T-helper 2 cell treated with Interferon-gamma antibody and Interleukin-4, amounts not matched to agents 5 μg/mL and 100 μg/mL, for 36 hours (primary cell): ENCODE results near the gene TTC5.
"Not testable (repeated sequence)": the region's sequence is repeated elsewhere in the genome, so short reads cannot be mapped to it uniquely, and the experiment has no call there.

Experiments
- DNase-seq: peaks from one replicate; pipeline ENCODE4 v3.0.0; 2021; ENCODE audit warnings: low spot score
- H3K27ac Mint-ChIP-seq: one replicate; pipeline ENCODE4 v1.8.0; 2021; ENCODE audit warnings: mild to moderate bottlenecking, mixed read lengths
- H3K27me3 Mint-ChIP-seq: one replicate; pipeline ENCODE4 v1.8.0; 2021; ENCODE audit warnings: low read depth, mixed read lengths
- H3K36me3 Mint-ChIP-seq: one replicate; pipeline ENCODE4 v1.8.0; 2021; ENCODE audit warnings: low read depth, mixed read lengths
- H3K4me1 Mint-ChIP-seq: one replicate; pipeline ENCODE4 v1.8.0; 2021; ENCODE audit warnings: low read depth, mixed read lengths
- H3K4me3 Mint-ChIP-seq: one replicate; pipeline ENCODE4 v1.8.0; 2022; ENCODE audit warnings: mild to moderate bottlenecking, moderate library complexity, mixed read lengths
- H3K9me3 Mint-ChIP-seq: one replicate; pipeline ENCODE4 v1.8.0; 2021; ENCODE audit warnings: mixed read lengths

Gene TTC5

DNA sequence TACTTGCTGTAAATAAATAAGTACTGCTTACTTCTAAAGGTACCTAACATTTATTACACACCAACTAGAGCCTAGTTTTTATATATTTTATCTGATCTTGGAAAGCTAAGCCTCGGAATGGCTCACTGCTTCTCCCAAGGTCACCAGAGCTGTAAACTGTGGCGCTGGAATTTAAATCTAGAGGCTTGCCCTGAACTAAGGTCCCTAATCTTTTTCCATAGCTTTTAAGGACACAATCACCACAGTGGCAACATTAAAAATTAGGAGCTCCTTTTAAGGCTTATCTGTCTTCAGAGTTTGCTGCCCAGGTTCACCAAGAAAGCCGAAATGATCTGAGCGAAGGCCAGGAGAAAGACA is 26.7 kb upstream of the TTC5 start:
- Mint-ChIP-seq H3K4me1 (peaks cover 39% of the 10 kb centered on the region), H3K27ac (peak overlapping the region; percentile 91)
- DNase-seq, result no peak

GRCh38 chr14:20331053-20331613 is 25.4 kb upstream of the TTC5 start:
- no peak overlapping the region for H3K27ac Mint-ChIP-seq
- no peaks in the 10 kb centered on the region for H3K9me3 Mint-ChIP-seq
- H3K27me3 Mint-ChIP-seq, result no peaks in the 10 kb centered on the region
- no peak for DNase-seq
- H3K4me3 Mint-ChIP-seq, result peak overlapping the region; percentile 19
- peaks cover 12% of the 10 kb centered on the region for H3K36me3 Mint-ChIP-seq
- H3K4me1 Mint-ChIP-seq, result peaks cover 42% of the 10 kb centered on the region

More for the DNA sequence above, 26.7 kb upstream of the TTC5 start:
- peak overlapping the region; percentile 97 for H3K4me3 Mint-ChIP-seq
- H3K27me3 Mint-ChIP-seq, result no peaks in the 10 kb centered on the region
- peaks cover 8% of the 10 kb centered on the region for H3K36me3 Mint-ChIP-seq
- H3K9me3 Mint-ChIP-seq, result no peaks in the 10 kb centered on the region

GRCh38 chr14:20329355-20329754 is 23.6 kb upstream of the TTC5 start:
- no peaks in the 10 kb centered on the region for H3K9me3 Mint-ChIP-seq
- no peak overlapping the region for H3K4me3 Mint-ChIP-seq
- no peak for DNase-seq
- H3K36me3 Mint-ChIP-seq, result peaks cover 21% of the 10 kb centered on the region
- H3K27me3 Mint-ChIP-seq, result no peaks in the 10 kb centered on the region
- peaks cover 38% of the 10 kb centered on the region for H3K4me1 Mint-ChIP-seq
- H3K27ac Mint-ChIP-seq, result no peak overlapping the region

- H3K4me3 Mint-ChIP-seq, result no peak overlapping the region
- H3K9me3 Mint-ChIP-seq, result no peaks in the 10 kb centered on the region
Measured at GRCh38 chr14:20328705-20329104, 23.0 kb upstream of the TTC5 start.

DNA sequence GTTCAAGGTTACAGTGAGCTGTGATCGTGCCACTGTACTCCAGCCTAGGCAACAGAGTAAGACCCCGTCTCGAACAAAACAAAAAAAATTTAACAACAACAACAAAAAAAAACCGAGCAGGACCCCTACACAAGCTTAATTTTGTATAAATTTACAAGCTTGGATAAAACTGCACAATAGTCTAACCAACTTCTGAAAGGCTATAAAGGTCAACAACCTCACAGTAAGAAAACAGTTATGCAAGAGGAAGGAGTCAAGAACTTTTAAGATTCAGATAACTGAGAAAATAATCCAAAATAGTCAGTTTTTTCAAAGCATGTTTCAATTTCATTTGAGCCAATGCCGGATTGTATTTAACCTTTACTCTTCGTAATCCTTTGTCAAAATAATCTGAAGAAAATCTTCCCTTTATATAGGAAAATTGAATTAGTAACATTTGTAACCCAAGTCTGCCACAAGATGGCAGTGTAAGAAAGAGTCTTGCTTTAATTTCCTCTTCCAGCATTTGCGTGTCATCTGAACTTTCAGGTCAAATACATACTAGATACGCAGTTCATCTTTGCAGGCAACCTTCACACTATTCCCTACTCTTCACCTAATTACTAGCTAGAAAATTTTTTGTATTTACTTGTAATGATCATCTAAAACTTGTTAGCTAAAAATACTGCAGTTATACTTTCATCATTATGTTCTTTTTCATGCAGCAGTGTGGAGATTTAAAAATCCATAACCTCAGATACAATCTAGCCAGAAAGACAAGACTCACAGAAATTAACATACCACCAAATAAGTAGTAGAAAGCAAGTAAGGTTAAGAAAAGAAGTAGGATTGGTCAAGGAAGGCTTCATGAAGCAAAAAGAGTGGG is 21.5 kb upstream of the TTC5 start:
- Mint-ChIP-seq H3K27ac (peak overlapping the region; percentile 24), H3K27me3 (no peaks in the 10 kb centered on the region), H3K9me3 (no peaks in the 10 kb centered on the region), H3K4me3 (peak overlapping the region; percentile 42), H3K4me1 (peaks cover 33% of the 10 kb centered on the region), H3K36me3 (peaks cover 31% of the 10 kb centered on the region)
- no peak for DNase-seq

More at GRCh38 chr14:20328705-20329104, 23.0 kb upstream of the TTC5 start:
- H3K27me3 Mint-ChIP-seq, result no peaks in the 10 kb centered on the region
- no peak for DNase-seq
- no peak overlapping the region for H3K27ac Mint-ChIP-seq
- peaks cover 38% of the 10 kb centered on the region for H3K4me1 Mint-ChIP-seq
- H3K36me3 Mint-ChIP-seq, result peaks cover 27% of the 10 kb centered on the region

DNA sequence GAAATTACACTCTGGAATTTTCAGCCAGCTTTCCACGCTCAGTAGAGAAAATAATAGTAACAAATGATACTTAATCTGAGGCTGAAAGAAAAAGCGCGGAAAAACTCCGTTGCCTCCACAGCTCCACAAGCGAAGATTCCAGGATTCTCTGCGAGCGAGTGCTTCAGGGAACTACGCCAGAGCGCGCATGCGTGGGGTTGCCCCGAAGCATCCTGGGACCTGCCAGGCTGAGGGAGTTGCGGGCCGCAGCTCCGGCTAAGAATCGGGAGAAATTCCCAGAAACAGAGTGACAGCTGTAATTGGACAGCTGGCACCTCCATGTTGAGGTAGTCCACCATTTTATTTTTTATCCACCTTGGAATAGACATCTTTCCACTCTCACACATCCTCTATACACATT is 12.0 kb upstream of the TTC5 start:
- DNase-seq, result no peak
- Mint-ChIP-seq H3K27me3 (no peaks in the 10 kb centered on the region), H3K9me3 (no peaks in the 10 kb centered on the region), H3K36me3 (peaks cover 30% of the 10 kb centered on the region), H3K4me1 (no peaks in the 10 kb centered on the region), H3K27ac (no peak overlapping the region), H3K4me3 (no peak overlapping the region)

- Mint-ChIP-seq H3K9me3 (no peaks in the 10 kb centered on the region), H3K36me3 (peaks cover 33% of the 10 kb centered on the region), H3K27me3 (no peaks in the 10 kb centered on the region), H3K27ac (no peak overlapping the region), H3K4me1 (peaks cover 5% of the 10 kb centered on the region), H3K4me3 (no peak overlapping the region)
- no peak for DNase-seq
Measured at GRCh38 chr14:20314026-20314425, 8.3 kb upstream of the TTC5 start.

DNA sequence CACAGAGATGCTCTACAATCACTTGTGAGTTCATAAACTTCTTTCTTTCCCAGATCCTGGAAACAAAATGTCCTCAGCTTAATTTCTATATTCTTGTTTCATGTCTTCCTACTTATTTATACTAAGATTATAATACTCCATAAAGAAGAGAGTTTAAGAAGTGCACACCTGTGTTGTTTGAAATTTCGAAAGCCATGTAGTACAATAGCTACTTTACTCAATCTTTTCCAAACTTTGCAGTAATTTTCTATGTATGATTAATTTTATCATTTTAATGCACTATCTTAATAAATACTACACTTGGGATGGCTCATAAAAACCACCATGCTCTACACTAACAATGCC is 300 bp upstream of the TTC5 start:
- no peak for DNase-seq
- Mint-ChIP-seq H3K4me1 (peaks cover 21% of the 10 kb centered on the region), H3K27ac (peak overlapping the region; percentile 81), H3K27me3 (no peaks in the 10 kb centered on the region), H3K9me3 (no peaks in the 10 kb centered on the region), H3K36me3 (peaks cover 3% of the 10 kb centered on the region), H3K4me3 (peak overlapping the region; percentile 86)

DNA sequence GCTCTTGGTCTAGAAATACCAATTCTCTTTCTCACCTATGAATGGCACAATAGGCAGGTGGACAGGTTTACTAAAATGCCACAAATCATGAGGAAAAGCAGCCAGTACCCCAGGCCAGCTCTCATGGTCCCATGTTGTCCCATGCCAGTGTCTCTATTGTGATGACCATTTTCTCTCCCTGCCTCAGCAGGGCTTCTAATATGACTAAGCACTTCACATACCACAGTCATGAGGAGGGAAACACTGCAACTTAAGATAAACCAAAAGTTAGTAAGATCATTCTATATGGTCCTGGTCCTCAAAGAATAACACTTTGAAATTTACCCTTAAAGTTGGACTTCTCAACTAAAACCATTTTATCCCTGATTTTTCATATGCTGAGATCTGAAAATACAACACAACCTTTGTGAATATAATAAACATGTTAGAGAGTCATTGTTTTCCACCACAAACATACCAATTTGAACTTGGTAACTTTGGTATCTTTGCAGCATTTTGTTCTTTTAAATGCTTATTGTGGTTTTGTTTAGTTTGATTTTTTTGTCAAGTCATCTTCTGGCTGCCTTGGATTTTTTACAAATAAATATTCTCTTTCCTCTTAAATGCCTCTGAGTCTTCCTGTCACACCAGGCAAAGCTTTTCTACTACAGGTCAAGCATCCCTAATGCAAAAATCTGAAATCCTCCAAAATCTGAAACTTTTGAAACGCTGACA is 3.6 kb downstream of the TTC5 start:
- Mint-ChIP-seq H3K27me3 (no peaks in the 10 kb centered on the region), H3K4me1 (peaks cover 21% of the 10 kb centered on the region), H3K27ac (no peak overlapping the region), H3K36me3 (peaks cover 12% of the 10 kb centered on the region), H3K9me3 (no peaks in the 10 kb centered on the region), H3K4me3 (no peak overlapping the region)
- DNase-seq, result no peak

DNA sequence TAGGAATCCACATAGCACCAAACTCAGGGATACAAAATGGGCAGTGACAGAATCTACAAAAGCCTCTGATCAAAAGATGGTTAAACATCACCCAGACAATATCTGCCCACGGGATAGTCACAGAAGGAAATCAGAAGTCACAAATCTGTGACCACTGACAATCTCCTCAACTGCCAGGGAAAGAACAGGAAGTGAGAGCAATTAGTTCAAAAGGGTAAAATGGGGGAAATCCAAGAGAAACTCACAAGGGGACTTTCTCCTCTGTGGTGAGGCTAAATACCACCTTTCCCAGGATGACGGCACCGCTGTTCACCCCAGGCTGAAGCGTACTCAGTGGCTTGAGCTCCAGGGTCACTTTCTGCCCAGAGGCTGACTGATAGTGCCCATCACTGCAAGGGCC is 10.7 kb downstream of the TTC5 start:
- DNase-seq, result no peak
- H3K27ac Mint-ChIP-seq, result no peak overlapping the region
- H3K4me1 Mint-ChIP-seq, result peaks cover 2% of the 10 kb centered on the region
- no peak overlapping the region for H3K4me3 Mint-ChIP-seq
- H3K36me3 Mint-ChIP-seq, result peaks cover 31% of the 10 kb centered on the region
- H3K27me3 Mint-ChIP-seq, result no peaks in the 10 kb centered on the region
- no peaks in the 10 kb centered on the region for H3K9me3 Mint-ChIP-seq

DNA sequence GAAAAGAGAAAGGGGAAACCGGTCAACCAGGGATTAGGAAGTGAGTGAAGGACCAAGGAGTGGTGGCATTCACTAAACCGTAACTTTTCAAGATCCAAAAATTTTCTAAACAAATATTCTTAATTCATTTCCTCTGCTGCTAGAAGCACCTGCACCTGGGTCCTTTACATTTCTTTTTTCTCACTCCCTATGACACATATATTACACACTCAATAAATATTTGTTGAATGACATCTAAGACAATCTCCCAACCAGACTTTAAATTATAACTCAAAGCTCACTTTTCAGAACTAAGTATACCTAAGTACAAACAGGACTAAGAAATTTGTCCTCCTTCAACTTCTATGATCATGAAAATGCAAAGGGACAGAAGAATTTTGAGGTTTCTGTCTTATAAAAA is 11.1 kb downstream of the TTC5 start:
- peaks cover 2% of the 10 kb centered on the region for H3K4me1 Mint-ChIP-seq
- H3K4me3 Mint-ChIP-seq, result no peak overlapping the region
- no peak overlapping the region for H3K27ac Mint-ChIP-seq

GRCh38 chr14:20281998-20282397 is 23.8 kb downstream of the TTC5 start:
- DNase-seq, H3K27me3 Mint-ChIP-seq, H3K4me3 Mint-ChIP-seq, H3K27ac Mint-ChIP-seq: not testable (repeated sequence)
- peaks cover 10% of the 10 kb centered on the region for H3K4me1 Mint-ChIP-seq
- H3K9me3 Mint-ChIP-seq, result peaks cover 16% of the 10 kb centered on the region
- H3K36me3 Mint-ChIP-seq, result peaks cover 65% of the 10 kb centered on the region

More for the DNA sequence above, 11.1 kb downstream of the TTC5 start:
- Mint-ChIP-seq H3K27me3 (no peaks in the 10 kb centered on the region), H3K36me3 (peaks cover 33% of the 10 kb centered on the region), H3K9me3 (no peaks in the 10 kb centered on the region)
- no peak for DNase-seq

DNA sequence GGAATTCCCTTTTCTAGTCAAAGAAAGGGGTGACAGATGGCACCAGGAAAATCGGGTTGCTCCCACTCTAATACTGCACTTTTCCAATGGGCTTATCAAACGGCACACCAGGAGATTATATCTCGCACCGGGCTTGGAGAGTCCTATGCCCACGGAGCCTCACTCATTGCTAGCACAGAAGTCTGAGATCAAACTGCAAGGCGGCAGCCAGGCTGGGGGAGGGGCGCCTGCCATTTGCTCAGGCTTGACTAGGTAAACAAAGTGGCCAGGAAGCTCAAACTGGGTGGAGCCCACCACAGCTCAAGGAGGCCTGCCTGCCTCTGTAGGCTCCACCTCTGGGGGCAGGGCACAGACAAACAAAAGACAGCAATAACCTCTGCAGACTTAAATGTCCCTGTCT is 25.5 kb downstream of the TTC5 start:
- peaks cover 10% of the 10 kb centered on the region for H3K4me1 Mint-ChIP-seq
- not testable (repeated sequence) for H3K4me3 Mint-ChIP-seq

GRCh38 chr14:20278414-20278813 is 27.3 kb downstream of the TTC5 start:
- Mint-ChIP-seq H3K9me3 (peaks cover 32% of the 10 kb centered on the region), H3K27me3 (no peaks in the 10 kb centered on the region), H3K4me1 (peaks cover 10% of the 10 kb centered on the region), H3K4me3 (no peak overlapping the region), H3K27ac (no peak overlapping the region), H3K36me3 (peaks cover 46% of the 10 kb centered on the region)
- no peak for DNase-seq

More for the DNA sequence above, 25.5 kb downstream of the TTC5 start:
- H3K27me3 Mint-ChIP-seq, DNase-seq, H3K27ac Mint-ChIP-seq: not testable (repeated sequence)
- Mint-ChIP-seq H3K36me3 (peaks cover 56% of the 10 kb centered on the region), H3K9me3 (peaks cover 20% of the 10 kb centered on the region)
